Endodermal cell (in vitro differentiated cells): ENCODE measurements around the gene PPP1R3F. TPM values are rescaled to one million over a fixed set of nuclear protein-coding genes. Genes with fewer than 3 reads are reported as not detected.

Experiments used
- DNase-seq: peaks from one replicate; pipeline ENCODE4 v3.0.0-alpha.2; 2017
- H3K27ac ChIP-seq: 2 replicates; pipeline ENCODE4 v1.5.1; 2013; ENCODE audit warnings: mild to moderate bottlenecking, low read depth, low read length, moderate library complexity
- H3K27me3 ChIP-seq: 2 replicates; pipeline ENCODE4 v1.6.1; 2013; ENCODE audit warnings: mild to moderate bottlenecking, low read length, moderate library complexity; ENCODE audit not compliant: insufficient read depth, control insufficient read depth, poor library complexity, severe bottlenecking
- H3K36me3 ChIP-seq: 2 replicates; pipeline ENCODE4 v1.7.0; 2013; ENCODE audit warnings: mild to moderate bottlenecking, low read length, moderate library complexity; ENCODE audit not compliant: control insufficient read depth, insufficient read depth
- H3K4me1 ChIP-seq: one replicate; pipeline ENCODE4 v1.7.0; 2013; ENCODE audit warnings: low read length; ENCODE audit not compliant: control insufficient read depth, insufficient read depth
- H3K4me3 ChIP-seq: 2 replicates; pipeline ENCODE4 v1.5.1; 2013; ENCODE audit warnings: mild to moderate bottlenecking, low read length, moderate library complexity
- H3K9ac ChIP-seq: 2 replicates; pipeline ENCODE4 v1.6.1; 2013; ENCODE audit warnings: mild to moderate bottlenecking, low read length, moderate library complexity; ENCODE audit not compliant: poor library complexity, severe bottlenecking; ENCODE audit errors: extremely low read depth
- H3K9me3 ChIP-seq: 2 replicates; pipeline ENCODE4 v1.6.1; 2013; ENCODE audit warnings: mild to moderate bottlenecking, low read length, moderate library complexity; ENCODE audit not compliant: control insufficient read depth
- H3K27ac Mint-ChIP-seq: 2 replicates; pipeline ENCODE4 v1.8.0; 2020; ENCODE audit warnings: mixed read lengths
- H3K27me3 Mint-ChIP-seq: 2 replicates; pipeline ENCODE4 v1.8.0; 2021; ENCODE audit warnings: mild to moderate bottlenecking, mixed read lengths; ENCODE audit not compliant: insufficient read depth
- H3K36me3 Mint-ChIP-seq: 2 replicates; pipeline ENCODE4 v1.8.0; 2020; ENCODE audit warnings: low read depth, mixed read lengths
- H3K4me1 Mint-ChIP-seq: 2 replicates; pipeline ENCODE4 v1.8.0; 2020; ENCODE audit warnings: mixed read lengths
- H3K4me3 Mint-ChIP-seq: 2 replicates; pipeline ENCODE4 v1.8.0; 2020; ENCODE audit warnings: mild to moderate bottlenecking, moderate library complexity, mixed read lengths
- H3K9me3 Mint-ChIP-seq: 2 replicates; pipeline ENCODE4 v1.8.0; 2020; ENCODE audit warnings: mild to moderate bottlenecking, mixed read lengths
- WGBS, 2 experiments: methylation state at CpG; one replicate each; pipeline versions ENCODE4 v1.1.5 to v1.1.7; 2013; ENCODE audit warnings: missing lambda C conversion rate in 2 of 2, mixed read lengths in 1 of 2; ENCODE audit not compliant: insufficient coverage in 1 of 2, insufficient read length in 1 of 2; 5-methylcytosine and 5-hydroxymethylcytosine counted together
- total RNA-seq, 2 donors: library from RNA; stranded (reverse); fragmentation: NEBNext Ultra II Directional in 1 of 2; extraction: Animal tissue kit (Norgen Biotek cat#: 25700) in 1 of 2; gene quantifications; 2 replicates in 1 of 2; 3 replicates in 1 of 2; pipeline ENCODE4 v1.2.1, GENCODE V29; 2021
- TF ChIP-seq, protein P1 (sequence below): fragments of 200-600 bp; sonication (generic); conservative IDR thresholded peaks from 2 replicates; pipeline ENCODE4 v1.5.0; 2021; ENCODE audit warnings: antibody characterized with exemption, mild to moderate bottlenecking

PPP1R3F gene
- total RNA-seq, 2 donors from 2014 or later, result 6.9 to 16.6 TPM

GRCh38 chrX:49272421-49272820 lies 2.8 kb downstream of the PPP1R3F start:
- Mint-ChIP-seq H3K36me3 (peaks cover 7% of the 10 kb centered on the region), H3K27me3 (no peaks in the 10 kb centered on the region), H3K27ac (no peak overlapping the region), H3K4me3 (no peak overlapping the region), H3K4me1 (peaks cover 3% of the 10 kb centered on the region), H3K9me3 (peaks cover 65% of the 10 kb centered on the region)
- no peak for DNase-seq
- Histone ChIP-seq H3K27ac (no peak overlapping the region), H3K27me3 (no peaks in the 10 kb centered on the region), H3K36me3 (no peaks in the 10 kb centered on the region), H3K4me1 (peaks cover 2% of the 10 kb centered on the region), H3K4me3 (no peak overlapping the region), H3K9ac (no peak overlapping the region), H3K9me3 (no peaks in the 10 kb centered on the region)
- 81 to 100% methylated on average over 4 to 6 of the region's 6 CpGs for WGBS, 2 experiments
- TF ChIP-seq, protein P1, sequence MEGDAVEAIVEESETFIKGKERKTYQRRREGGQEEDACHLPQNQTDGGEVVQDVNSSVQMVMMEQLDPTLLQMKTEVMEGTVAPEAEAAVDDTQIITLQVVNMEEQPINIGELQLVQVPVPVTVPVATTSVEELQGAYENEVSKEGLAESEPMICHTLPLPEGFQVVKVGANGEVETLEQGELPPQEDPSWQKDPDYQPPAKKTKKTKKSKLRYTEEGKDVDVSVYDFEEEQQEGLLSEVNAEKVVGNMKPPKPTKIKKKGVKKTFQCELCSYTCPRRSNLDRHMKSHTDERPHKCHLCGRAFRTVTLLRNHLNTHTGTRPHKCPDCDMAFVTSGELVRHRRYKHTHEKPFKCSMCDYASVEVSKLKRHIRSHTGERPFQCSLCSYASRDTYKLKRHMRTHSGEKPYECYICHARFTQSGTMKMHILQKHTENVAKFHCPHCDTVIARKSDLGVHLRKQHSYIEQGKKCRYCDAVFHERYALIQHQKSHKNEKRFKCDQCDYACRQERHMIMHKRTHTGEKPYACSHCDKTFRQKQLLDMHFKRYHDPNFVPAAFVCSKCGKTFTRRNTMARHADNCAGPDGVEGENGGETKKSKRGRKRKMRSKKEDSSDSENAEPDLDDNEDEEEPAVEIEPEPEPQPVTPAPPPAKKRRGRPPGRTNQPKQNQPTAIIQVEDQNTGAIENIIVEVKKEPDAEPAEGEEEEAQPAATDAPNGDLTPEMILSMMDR, result no peak

- Histone ChIP-seq H3K4me1 (peaks cover 2% of the 10 kb centered on the region), H3K9me3 (no peaks in the 10 kb centered on the region), H3K9ac (no peak overlapping the region), H3K27ac (no peak overlapping the region), H3K4me3 (no peak overlapping the region), H3K27me3 (no peaks in the 10 kb centered on the region), H3K36me3 (no peaks in the 10 kb centered on the region)
- H3K4me3 Mint-ChIP-seq, result no peak overlapping the region
- H3K36me3 Mint-ChIP-seq, result peaks cover 7% of the 10 kb centered on the region
- H3K27ac Mint-ChIP-seq, result no peak overlapping the region
- DNase-seq, result peak; percentile 6
- peaks cover 6% of the 10 kb centered on the region for H3K4me1 Mint-ChIP-seq
- no peaks in the 10 kb centered on the region for H3K27me3 Mint-ChIP-seq
- TF ChIP-seq, protein P1, result no peak
- peaks cover 67% of the 10 kb centered on the region for H3K9me3 Mint-ChIP-seq
- 90 to 100% methylated on average over 1 to 8 of the region's 8 CpGs for WGBS, 2 experiments
Observed at GRCh38 chrX:49273181-49273727, 3.7 kb downstream of the PPP1R3F start.

DNA sequence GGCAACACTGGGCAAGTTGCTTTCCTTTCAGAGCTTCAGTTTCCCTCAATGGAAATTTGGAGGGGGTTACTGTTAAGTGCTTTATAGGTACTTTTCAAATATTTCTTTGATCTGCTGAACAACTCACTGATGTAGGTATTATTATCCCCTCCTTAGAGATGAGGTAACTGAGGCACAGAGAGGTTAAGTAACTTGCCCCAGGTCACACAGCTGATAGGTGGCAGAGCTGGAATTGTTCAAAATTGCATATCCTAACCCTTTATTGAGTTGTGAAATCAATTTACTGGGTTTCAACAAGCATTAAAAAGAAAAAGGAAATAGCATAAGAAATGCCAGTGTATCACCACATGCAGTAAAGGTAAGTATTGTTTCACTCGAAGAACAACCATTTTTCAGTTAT lies 6.6 kb downstream of the PPP1R3F start:
- Histone ChIP-seq H3K9me3 (no peaks in the 10 kb centered on the region), H3K4me3 (no peak overlapping the region), H3K9ac (no peak overlapping the region), H3K27me3 (no peaks in the 10 kb centered on the region), H3K36me3 (no peaks in the 10 kb centered on the region), H3K27ac (no peak overlapping the region), H3K4me1 (no peaks in the 10 kb centered on the region)
- TF ChIP-seq, protein P1, result no peak
- WGBS, 2 experiments, result 80% methylated on average over 1 of the region's 1 CpG; no CpG with 5 or more reads in 1 of the 2 experiments
- no peaks in the 10 kb centered on the region for H3K27me3 Mint-ChIP-seq
- H3K9me3 Mint-ChIP-seq, result peaks cover 73% of the 10 kb centered on the region
- H3K36me3 Mint-ChIP-seq, result peaks cover 2% of the 10 kb centered on the region
- H3K4me1 Mint-ChIP-seq, result peaks cover 6% of the 10 kb centered on the region
- DNase-seq, result no peak
- H3K27ac Mint-ChIP-seq, result no peak overlapping the region
- no peak overlapping the region for H3K4me3 Mint-ChIP-seq
